Measurements from ENCODE around the gene F10. TPM values are rescaled to one million over a fixed set of nuclear protein-coding genes. Genes with fewer than 3 reads are reported as not detected.

F10 gene
- total and polyA plus RNA-seq, 9 of the 15 experiments (the other 6 are each of a cell fraction or from before 2014, with no cell fraction given) = 0.04 to 0.09 (median 0.07) TPM; not detected in 5

DNA sequence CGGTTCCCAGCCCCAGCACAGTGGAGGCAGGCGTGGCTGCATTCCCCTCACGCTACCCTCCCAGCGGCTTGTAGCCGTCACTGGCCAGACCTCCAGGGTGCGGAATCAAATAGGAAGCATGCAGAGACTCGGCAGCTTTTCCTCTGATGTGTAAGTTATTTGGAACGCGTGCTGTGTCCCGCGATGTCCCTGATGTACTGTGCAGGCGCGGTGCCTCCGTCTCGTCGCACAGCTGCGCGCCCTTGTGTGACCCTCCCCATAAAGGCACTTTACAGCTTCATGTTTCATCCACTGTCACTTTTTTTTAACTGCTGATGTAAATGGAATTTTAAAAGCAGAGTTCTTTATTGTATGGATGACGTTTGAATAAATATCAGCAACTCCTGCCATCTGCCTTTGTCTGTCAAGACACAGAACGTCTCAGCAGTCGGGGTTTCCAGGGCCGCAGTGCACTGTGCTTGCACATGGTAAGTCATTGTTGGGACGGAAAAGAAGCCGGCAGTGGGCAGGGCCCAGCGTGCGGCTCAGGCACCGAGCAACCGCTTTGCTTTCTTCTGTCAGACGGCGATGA is 24.4 kb upstream of the F10 start:
- in situ Hi-C loops (cut with MboI) (no loop called here), intact Hi-C loops (cut with micrococcal nuclease) (no loop called here)
- H2AFZ ChIP-seq (ENCODE audit: low read depth, low read length) = no peak overlapping the region
- H4K20me1 ChIP-seq (replicated peaks; ENCODE audit: control insufficient read depth, insufficient read depth, low read length) = no peaks in the 10 kb centered on the region; the same call in 1 of the 2 replicates
- no peak overlapping the region for H3K9ac ChIP-seq (ENCODE audit: insufficient read depth in 1 of 2, low read depth in 2 of 2, low read length in 2 of 2)
- H3K4me3 ChIP-seq = no peak overlapping the region
- H3K79me2 ChIP-seq (ENCODE audit: control insufficient read depth, insufficient read depth, low read length) = no peaks in the 10 kb centered on the region
- DNase-seq (ENCODE audit: extremely low read depth in 1 of 4, low spot score in 3 of 4) (no peak), ATAC-seq (no peak; the same call in 2 of the 3 replicates), FAIRE-seq (no peak)
- ChIA-PET CTCF (ENCODE audit: low intra/inter-chr PET ratio) (no interaction called here), POLR2A (interaction anchor here (1.0 kb wide), 1 partner anchor 8 kb away, joined by 4 read pairs; no protein-coding TSS in a partner anchor)
- H3K27me3 ChIP-seq (ENCODE audit: control insufficient read depth in 2 of 2, insufficient read depth in 2 of 2, low read length in 2 of 2) = peaks cover 31 to 79% of the 10 kb centered on the region in 2 experiments
- no peaks in the 10 kb centered on the region for H3K36me3 ChIP-seq (ENCODE audit: control insufficient read depth, insufficient read depth, low read length)
- no peaks in the 10 kb centered on the region for H3K9me1 ChIP-seq (ENCODE audit: control insufficient read depth, insufficient read depth, low read length)
- 0 out of 5 replicates have a peak, but pooled peaks cover 0 to 4% of the 10 kb centered on the region in 2 experiments for H3K4me1 ChIP-seq (replicated peaks in 1 of 2; ENCODE audit: control insufficient read depth in 2 of 2, insufficient read depth in 2 of 2, low read length in 2 of 2)
- WGBS (ENCODE audit: insufficient coverage, low coverage, missing lambda C conversion rate) = 9% methylated on average over 23 of the region's 30 CpGs
- H3K9me3 ChIP-seq (replicated peaks; ENCODE audit: control insufficient read depth, insufficient read depth, low read depth, low read length) = no peaks in the 10 kb centered on the region
- no TSS peak for BruUV-seq (replicated peaks)
- no peak overlapping the region for H3K27ac ChIP-seq (ENCODE audit: extremely low read depth, low read depth, low read length)
- H3K4me2 ChIP-seq (ENCODE audit: insufficient read depth, low read length) = no peak overlapping the region
- TF ChIP-seq, protein P1, sequence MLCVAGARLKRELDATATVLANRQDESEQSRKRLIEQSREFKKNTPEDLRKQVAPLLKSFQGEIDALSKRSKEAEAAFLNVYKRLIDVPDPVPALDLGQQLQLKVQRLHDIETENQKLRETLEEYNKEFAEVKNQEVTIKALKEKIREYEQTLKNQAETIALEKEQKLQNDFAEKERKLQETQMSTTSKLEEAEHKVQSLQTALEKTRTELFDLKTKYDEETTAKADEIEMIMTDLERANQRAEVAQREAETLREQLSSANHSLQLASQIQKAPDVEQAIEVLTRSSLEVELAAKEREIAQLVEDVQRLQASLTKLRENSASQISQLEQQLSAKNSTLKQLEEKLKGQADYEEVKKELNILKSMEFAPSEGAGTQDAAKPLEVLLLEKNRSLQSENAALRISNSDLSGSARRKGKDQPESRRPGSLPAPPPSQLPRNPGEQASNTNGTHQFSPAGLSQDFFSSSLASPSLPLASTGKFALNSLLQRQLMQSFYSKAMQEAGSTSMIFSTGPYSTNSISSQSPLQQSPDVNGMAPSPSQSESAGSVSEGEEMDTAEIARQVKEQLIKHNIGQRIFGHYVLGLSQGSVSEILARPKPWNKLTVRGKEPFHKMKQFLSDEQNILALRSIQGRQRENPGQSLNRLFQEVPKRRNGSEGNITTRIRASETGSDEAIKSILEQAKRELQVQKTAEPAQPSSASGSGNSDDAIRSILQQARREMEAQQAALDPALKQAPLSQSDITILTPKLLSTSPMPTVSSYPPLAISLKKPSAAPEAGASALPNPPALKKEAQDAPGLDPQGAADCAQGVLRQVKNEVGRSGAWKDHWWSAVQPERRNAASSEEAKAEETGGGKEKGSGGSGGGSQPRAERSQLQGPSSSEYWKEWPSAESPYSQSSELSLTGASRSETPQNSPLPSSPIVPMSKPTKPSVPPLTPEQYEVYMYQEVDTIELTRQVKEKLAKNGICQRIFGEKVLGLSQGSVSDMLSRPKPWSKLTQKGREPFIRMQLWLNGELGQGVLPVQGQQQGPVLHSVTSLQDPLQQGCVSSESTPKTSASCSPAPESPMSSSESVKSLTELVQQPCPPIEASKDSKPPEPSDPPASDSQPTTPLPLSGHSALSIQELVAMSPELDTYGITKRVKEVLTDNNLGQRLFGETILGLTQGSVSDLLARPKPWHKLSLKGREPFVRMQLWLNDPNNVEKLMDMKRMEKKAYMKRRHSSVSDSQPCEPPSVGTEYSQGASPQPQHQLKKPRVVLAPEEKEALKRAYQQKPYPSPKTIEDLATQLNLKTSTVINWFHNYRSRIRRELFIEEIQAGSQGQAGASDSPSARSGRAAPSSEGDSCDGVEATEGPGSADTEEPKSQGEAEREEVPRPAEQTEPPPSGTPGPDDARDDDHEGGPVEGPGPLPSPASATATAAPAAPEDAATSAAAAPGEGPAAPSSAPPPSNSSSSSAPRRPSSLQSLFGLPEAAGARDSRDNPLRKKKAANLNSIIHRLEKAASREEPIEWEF (CRISPR knock-in tag; IDR thresholded peaks at IDR 0.05) = no peak
- TF ChIP-seq, protein P2, sequence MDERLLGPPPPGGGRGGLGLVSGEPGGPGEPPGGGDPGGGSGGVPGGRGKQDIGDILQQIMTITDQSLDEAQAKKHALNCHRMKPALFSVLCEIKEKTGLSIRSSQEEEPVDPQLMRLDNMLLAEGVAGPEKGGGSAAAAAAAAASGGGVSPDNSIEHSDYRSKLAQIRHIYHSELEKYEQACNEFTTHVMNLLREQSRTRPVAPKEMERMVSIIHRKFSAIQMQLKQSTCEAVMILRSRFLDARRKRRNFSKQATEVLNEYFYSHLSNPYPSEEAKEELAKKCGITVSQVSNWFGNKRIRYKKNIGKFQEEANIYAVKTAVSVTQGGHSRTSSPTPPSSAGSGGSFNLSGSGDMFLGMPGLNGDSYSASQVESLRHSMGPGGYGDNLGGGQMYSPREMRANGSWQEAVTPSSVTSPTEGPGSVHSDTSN (CRISPR knock-in tag; IDR thresholded peaks at IDR 0.05; ENCODE audit: low read depth) = no peak
- TF ChIP-seq, protein P2 (tag; conservative IDR thresholded peaks at IDR 0.05; ENCODE audit: low read depth) = no peak
- TF ChIP-seq CBFA2T2 (conservative IDR thresholded peaks at IDR 0.05) (no peak), STAT5A (IDR thresholded peaks at IDR 0.05; ENCODE audit: borderline replicate concordance, low read length) (no peak), MTA2 (IDR thresholded peaks at IDR 0.05; ENCODE audit: low read depth) (no peak)
- TF ChIP-seq, protein P3, sequence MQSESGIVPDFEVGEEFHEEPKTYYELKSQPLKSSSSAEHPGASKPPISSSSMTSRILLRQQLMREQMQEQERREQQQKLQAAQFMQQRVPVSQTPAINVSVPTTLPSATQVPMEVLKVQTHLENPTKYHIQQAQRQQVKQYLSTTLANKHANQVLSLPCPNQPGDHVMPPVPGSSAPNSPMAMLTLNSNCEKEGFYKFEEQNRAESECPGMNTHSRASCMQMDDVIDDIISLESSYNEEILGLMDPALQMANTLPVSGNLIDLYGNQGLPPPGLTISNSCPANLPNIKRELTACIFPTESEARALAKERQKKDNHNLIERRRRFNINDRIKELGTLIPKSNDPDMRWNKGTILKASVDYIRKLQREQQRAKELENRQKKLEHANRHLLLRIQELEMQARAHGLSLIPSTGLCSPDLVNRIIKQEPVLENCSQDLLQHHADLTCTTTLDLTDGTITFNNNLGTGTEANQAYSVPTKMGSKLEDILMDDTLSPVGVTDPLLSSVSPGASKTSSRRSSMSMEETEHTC (IDR thresholded peaks at IDR 0.05) = no peak
- TF ChIP-seq, protein P4, sequence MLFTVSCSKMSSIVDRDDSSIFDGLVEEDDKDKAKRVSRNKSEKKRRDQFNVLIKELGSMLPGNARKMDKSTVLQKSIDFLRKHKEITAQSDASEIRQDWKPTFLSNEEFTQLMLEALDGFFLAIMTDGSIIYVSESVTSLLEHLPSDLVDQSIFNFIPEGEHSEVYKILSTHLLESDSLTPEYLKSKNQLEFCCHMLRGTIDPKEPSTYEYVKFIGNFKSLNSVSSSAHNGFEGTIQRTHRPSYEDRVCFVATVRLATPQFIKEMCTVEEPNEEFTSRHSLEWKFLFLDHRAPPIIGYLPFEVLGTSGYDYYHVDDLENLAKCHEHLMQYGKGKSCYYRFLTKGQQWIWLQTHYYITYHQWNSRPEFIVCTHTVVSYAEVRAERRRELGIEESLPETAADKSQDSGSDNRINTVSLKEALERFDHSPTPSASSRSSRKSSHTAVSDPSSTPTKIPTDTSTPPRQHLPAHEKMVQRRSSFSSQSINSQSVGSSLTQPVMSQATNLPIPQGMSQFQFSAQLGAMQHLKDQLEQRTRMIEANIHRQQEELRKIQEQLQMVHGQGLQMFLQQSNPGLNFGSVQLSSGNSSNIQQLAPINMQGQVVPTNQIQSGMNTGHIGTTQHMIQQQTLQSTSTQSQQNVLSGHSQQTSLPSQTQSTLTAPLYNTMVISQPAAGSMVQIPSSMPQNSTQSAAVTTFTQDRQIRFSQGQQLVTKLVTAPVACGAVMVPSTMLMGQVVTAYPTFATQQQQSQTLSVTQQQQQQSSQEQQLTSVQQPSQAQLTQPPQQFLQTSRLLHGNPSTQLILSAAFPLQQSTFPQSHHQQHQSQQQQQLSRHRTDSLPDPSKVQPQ (CRISPR knock-in tag; IDR thresholded peaks at IDR 0.05; ENCODE audit: borderline replicate concordance) = no peak

Data from K562 (cell line).